HCT116 (cell line): ENCODE measurements around the gene URAD. TPM values are rescaled to one million over a fixed set of nuclear protein-coding genes. Genes with fewer than 3 reads are reported as not detected.

Source experiments
- ATAC-seq: fragments of 200-7000 bp; cut with Tn5 transposase; 2 replicates; pipeline ENCODE4 v1.9.1; 2020; ENCODE audit warnings: mild to moderate bottlenecking, moderate library complexity
- BruUV-seq: library from RNA; stranded (reverse); fragments of 400-500 nt; replicated peaks from 2 replicates; lab custom pipeline; 2021; lab: Mats Ljungman, UMichigan
- CTCF ChIA-PET: fragments of 300-600 bp; sonication (Branson Sonifier 250); formaldehyde crosslinking; loops from one replicate; lab custom pipeline; 2021; ENCODE audit warnings: antibody characterized with exemption; lab: Charles Lee
- POLR2A ChIA-PET: fragments of 300-600, 350-600 bp; sonication (Branson Sonifier 250); formaldehyde crosslinking; loops from one replicate; lab custom pipeline; 2021; ENCODE audit warnings: antibody characterized with exemption; lab: Charles Lee
- RAD21 ChIA-PET, 2 experiments: fragments of 300-600 bp; sonication (Branson Sonifier 250); formaldehyde crosslinking; loops; one replicate each; lab custom pipeline; 2023; ENCODE audit warnings: low total read pairs in 2 of 2; ENCODE audit not compliant: uncharacterized antibody in 2 of 2, unreplicated experiment in 2 of 2, low non-redundant PET in 1 of 2; lab: Charles Lee
- DNase-seq: peaks from one replicate; pipeline ENCODE4 v3.0.0-alpha.2; 2010; ENCODE audit warnings: low read depth, low spot score
- H2AFZ ChIP-seq: fragments of 200-600 bp; shearing (Covaris generic), sonication (generic); 2 replicates; pipeline ENCODE4 v1.6.1; 2017; ENCODE audit warnings: low read depth, mixed run types, mixed read lengths, antibody characterized with exemption, low read length; ENCODE audit not compliant: poor library complexity, severe bottlenecking
- H3K27ac ChIP-seq: 2 replicates; pipeline ENCODE4 v1.5.1; 2012; ENCODE audit warnings: low read depth, low read length
- H3K27me3 ChIP-seq: fragments of 200-600 bp; sonication (generic); 2 replicates; pipeline ENCODE4 v1.6.1; 2016; ENCODE audit warnings: mixed run types, low read length, mixed read lengths; ENCODE audit not compliant: insufficient read depth
- H3K36me3 ChIP-seq, 2 experiments: fragments of 200-500 bp in 1 of 2; fragments of 200-600 bp in 1 of 2; sonication (Bioruptor generic) in 1 of 2; sonication (generic) in 1 of 2; 2 replicates each; pipeline versions ENCODE4 v1.5.1 to v1.6.1; 2014 to 2016; ENCODE audit warnings: low read length in 2 of 2, inconsistent platforms in 1 of 2, mixed read lengths in 1 of 2, mixed run types in 1 of 2; ENCODE audit not compliant: insufficient read depth in 2 of 2, control insufficient read depth in 1 of 2
- H3K4me1 ChIP-seq, 2 experiments: fragments of 200-600 bp in 1 of 2; sonication (generic) in 1 of 2; 2 replicates each; pipeline versions ENCODE4 v1.5.1 to v1.6.1; 2012 to 2017; ENCODE audit warnings: low read length in 2 of 2, inconsistent platforms in 1 of 2, mild to moderate bottlenecking in 1 of 2, mixed read lengths in 1 of 2, mixed run types in 1 of 2, moderate library complexity in 1 of 2; ENCODE audit not compliant: insufficient read depth in 2 of 2, control insufficient read depth in 1 of 2
- H3K4me2 ChIP-seq: fragments of 200-600 bp; sonication (generic); 2 replicates; pipeline ENCODE4 v1.6.1; 2017; ENCODE audit warnings: mixed run types, low read length, mixed read lengths
- H3K4me3 ChIP-seq, 2 experiments: fragments of 200-600 bp in 1 of 2; sonication (generic) in 1 of 2; replicated peaks in 1 of 2; 2 replicates each; pipeline ENCODE4 v1.5.1; 2011 to 2016; ENCODE audit warnings: low read length in 2 of 2, control low read depth in 1 of 2, low read depth in 1 of 2, mild to moderate bottlenecking in 1 of 2, mixed read lengths in 1 of 2, mixed run types in 1 of 2
- H3K79me2 ChIP-seq: fragments of 200-600 bp; sonication (generic); 2 replicates; pipeline ENCODE4 v1.6.1; 2017; ENCODE audit warnings: mild to moderate bottlenecking, mixed run types, low read length, moderate library complexity, mixed read lengths; ENCODE audit not compliant: insufficient read depth
- H3K9ac ChIP-seq: fragments of 200-600 bp; sonication (generic); 2 replicates; pipeline ENCODE4 v1.6.1; 2016; ENCODE audit warnings: low read length, mixed read lengths
- H3K9me2 ChIP-seq: fragments of 200-600 bp; sonication (generic), shearing (Covaris generic); 2 replicates; pipeline ENCODE4 v1.6.1; 2017; ENCODE audit warnings: mixed run types, mild to moderate bottlenecking, moderate library complexity; ENCODE audit not compliant: insufficient read depth
- H3K9me3 ChIP-seq, 2 experiments: fragments of 200-500 bp in 1 of 2; fragments of 200-600 bp in 1 of 2; sonication (Bioruptor generic) in 1 of 2; sonication (generic) in 1 of 2; 2 replicates each; pipeline ENCODE4 v1.6.1; 2014 to 2017; ENCODE audit warnings: low read length in 2 of 2, mixed read lengths in 2 of 2, inconsistent platforms in 1 of 2, low read depth in 1 of 2, mild to moderate bottlenecking in 1 of 2, mixed run types in 1 of 2, moderate library complexity in 1 of 2; ENCODE audit not compliant: control insufficient read depth in 1 of 2, insufficient read depth in 1 of 2
- H4K20me1 ChIP-seq: fragments of 200-600 bp; sonication (generic), shearing (Covaris generic); 2 replicates; pipeline ENCODE4 v1.6.1; 2017; ENCODE audit warnings: mixed run types, mild to moderate bottlenecking, moderate library complexity; ENCODE audit not compliant: insufficient read depth
- ATF3 ChIP-seq: IDR thresholded peaks from 2 replicates; pipeline ENCODE4 v1.6.1; 2012
- CBX3 ChIP-seq: IDR thresholded peaks from 2 replicates; pipeline ENCODE4 v1.6.1; 2012; ENCODE audit warnings: low read depth
- ELF1 ChIP-seq: IDR thresholded peaks from 2 replicates; pipeline ENCODE4 v1.6.1; 2012; ENCODE audit warnings: low read depth, borderline replicate concordance
- EZH2phosphoT487 ChIP-seq: fragments of 200-600 bp; IDR thresholded peaks from 2 replicates; pipeline ENCODE4 v1.6.1; 2018; ENCODE audit warnings: antibody characterized with exemption, borderline replicate concordance
- FOSL1 ChIP-seq: IDR thresholded peaks from 2 replicates; pipeline ENCODE4 v1.6.1; 2012; ENCODE audit warnings: low read depth
- JUND ChIP-seq: IDR thresholded peaks from 2 replicates; pipeline ENCODE4 v1.6.1; 2012
- MAX ChIP-seq: IDR thresholded peaks from 2 replicates; pipeline ENCODE4 v1.6.1; 2012
- POLR2A ChIP-seq: IDR thresholded peaks from 2 replicates; pipeline ENCODE4 v1.7.0; 2011; ENCODE audit warnings: borderline replicate concordance; ENCODE audit not compliant: insufficient read depth, insufficient read length; ENCODE audit errors: extremely low read depth
- POLR2AphosphoS5 ChIP-seq: IDR thresholded peaks from 2 replicates; pipeline ENCODE4 v1.6.1; 2011; ENCODE audit warnings: mild to moderate bottlenecking, low read depth, low read length, moderate library complexity
- RAD21 ChIP-seq: IDR thresholded peaks from 2 replicates; pipeline ENCODE4 v1.6.1; 2012; ENCODE audit warnings: low read depth, mild to moderate bottlenecking
- REST ChIP-seq: IDR thresholded peaks from 2 replicates; pipeline ENCODE4 v1.6.1; 2012; ENCODE audit warnings: low read depth
- SIN3A ChIP-seq: IDR thresholded peaks from 2 replicates; pipeline ENCODE4 v1.6.1; 2012; ENCODE audit warnings: low read depth
- SP1 ChIP-seq: IDR thresholded peaks from 2 replicates; pipeline ENCODE4 v1.6.1; 2012; ENCODE audit warnings: low read depth
- TCF7L2 ChIP-seq: IDR thresholded peaks from 2 replicates; pipeline ENCODE4 v1.7.0; 2011; ENCODE audit warnings: borderline replicate concordance, inconsistent platforms; ENCODE audit not compliant: insufficient read depth, insufficient read length; ENCODE audit errors: extremely low read depth
- ZFX ChIP-seq: fragments of 450-650 bp; IDR thresholded peaks from 2 replicates; pipeline ENCODE4 v1.6.1; 2017
- ZNF274 ChIP-seq: fragments of 200-500 bp; sonication (Bioruptor generic); IDR thresholded peaks from 2 replicates; pipeline ENCODE4 v1.6.1; 2014; ENCODE audit warnings: mild to moderate bottlenecking, low read depth, low read length, inconsistent platforms
- intact Hi-C: fragments of 100-400 bp; cut with micrococcal nuclease; formaldehyde crosslinking; loops from 2 replicates; pipeline ENCODE4 v1.10.0; 2022
- total RNA-seq: library from RNA; stranded (reverse); gene quantifications from one replicate; pipeline ENCODE4 v1.2.1, GENCODE V29; 2021; ENCODE audit not compliant: unreplicated experiment

The URAD gene
- total RNA-seq, 1 experiment from 2014 or later, result not detected

- no peak for ATAC-seq
- ChIA-PET CTCF (no interaction called here), RAD21 (no interaction called here), POLR2A (no interaction called here)
- Histone ChIP-seq H3K27ac (no peak overlapping the region), H2AFZ (no peak overlapping the region), H3K4me1 (peaks cover 5 to 16% of the 10 kb centered on the region in 2 experiments), H3K4me2 (no peak overlapping the region), H3K9ac (no peak overlapping the region), H3K4me3 (no peak overlapping the region), H3K9me3 (no peaks in the 10 kb centered on the region), H3K9me2 (no peaks in the 10 kb centered on the region), H3K27me3 (no peaks in the 10 kb centered on the region), H3K36me3 (no peaks in the 10 kb centered on the region), H4K20me1 (no peaks in the 10 kb centered on the region), H3K79me2 (no peaks in the 10 kb centered on the region)
- TF ChIP-seq MAX (no peak), EZH2phosphoT487 (no peak), TCF7L2 (no peak), SIN3A (no peak), JUND (no peak), POLR2A (no peak), POLR2AphosphoS5 (no peak), SP1 (no peak), ZNF274 (no peak), RAD21 (no peak), FOSL1 (no peak), CBX3 (no peak), ELF1 (no peak), ATF3 (no peak), REST (no peak), ZFX (no peak)
- no TSS peak for BruUV-seq
- DNase-seq, result no peak
- intact Hi-C loops, result no loop called here
Measured at GRCh38 chr13:28031896-28032288, 43.4 kb upstream of the URAD start.
